HG03045 (cell line): ENCODE results near the gene SPDYE2B.
"Not testable (repeated sequence)": the region's sequence is repeated elsewhere in the genome, so short reads cannot be mapped to it uniquely, and the experiment has no call there.

Experiments used
- ATAC-seq: cut with Tn5 transposase; IDR thresholded peaks from one replicate; pipeline ENCODE4 v1.9.1; 2021; ENCODE audit warnings: mild to moderate bottlenecking, moderate library complexity; ENCODE audit not compliant: unreplicated experiment

The SPDYE2B gene

GRCh38 chr7:102638848-102639247, 11.3 kb upstream of the SPDYE2B start:
- peak; percentile 13 for ATAC-seq

GRCh38 chr7:102642691-102643090, 7.4 kb upstream of the SPDYE2B start, which contains the start of gene UPK3BL1:
Gene UPK3BL1, minus strand, starts transcription at chr7:102642791. Its CDS starts 50 bp downstream, at chr7:102642741.
- ATAC-seq: not testable (repeated sequence)

GRCh38 chr7:102643404-102643803, 6.7 kb upstream of the SPDYE2B start:
- not testable (repeated sequence) for ATAC-seq

GRCh38 chr7:102647813-102648212, 2.3 kb upstream of the SPDYE2B start:
- ATAC-seq: not testable (repeated sequence)

GRCh38 chr7:102664765-102665164, 14.6 kb downstream of the SPDYE2B start:
- not testable (repeated sequence) for ATAC-seq

- not testable (repeated sequence) for ATAC-seq
These were observed 16.7 kb downstream of the SPDYE2B start for GRCh38 chr7:102666850-102667249.

- not testable (repeated sequence) for ATAC-seq
These were observed 17.4 kb downstream of the SPDYE2B start for GRCh38 chr7:102667523-102667922.

- ATAC-seq: peak; percentile 85
These were observed 21.2 kb downstream of the SPDYE2B start, which contains the start of gene POLR2J2 for GRCh38 chr7:102671166-102671955. Gene POLR2J2, minus strand, starts transcription at chr7:102671663. Its CDS starts 62 bp downstream, at chr7:102671601.

- ATAC-seq: peak; percentile 11
These were observed 21.8 kb downstream of the SPDYE2B start for GRCh38 chr7:102671956-102672307.

GRCh38 chr7:102673447-102674067, 23.4 kb downstream of the SPDYE2B start:
- ATAC-seq: not testable (repeated sequence)

GRCh38 chr7:102675545-102675944, 25.4 kb downstream of the SPDYE2B start:
- not testable (repeated sequence) for ATAC-seq

- not testable (repeated sequence) for ATAC-seq
These were observed 30.7 kb downstream of the SPDYE2B start for GRCh38 chr7:102680780-102681179.

GRCh38 chr7:102682560-102682959, 32.4 kb downstream of the SPDYE2B start:
- not testable (repeated sequence) for ATAC-seq

GRCh38 chr7:102688299-102689036, 38.3 kb downstream of the SPDYE2B start:
- peak; percentile 73 for ATAC-seq

- ATAC-seq: peak; percentile 59
These were observed 39.5 kb downstream of the SPDYE2B start for GRCh38 chr7:102689436-102690282.

GRCh38 chr7:102690602-102691001, 40.5 kb downstream of the SPDYE2B start:
- ATAC-seq: not testable (repeated sequence)

- not testable (repeated sequence) for ATAC-seq
These were observed 43.9 kb downstream of the SPDYE2B start for GRCh38 chr7:102694008-102694407.

GRCh38 chr7:102695033-102695552, 45.0 kb downstream of the SPDYE2B start:
- not testable (repeated sequence) for ATAC-seq

- not testable (repeated sequence) for ATAC-seq
These were observed 45.9 kb downstream of the SPDYE2B start for GRCh38 chr7:102696009-102696408.
